GM18907 (cell line): Measurements from ENCODE around the gene MRPL43.

Experiments used
- ATAC-seq: cut with Tn5 transposase; IDR thresholded peaks from one replicate; pipeline ENCODE4 v1.9.1; 2021; ENCODE audit warnings: mild to moderate bottlenecking, moderate library complexity; ENCODE audit not compliant: unreplicated experiment

Gene MRPL43

DNA sequence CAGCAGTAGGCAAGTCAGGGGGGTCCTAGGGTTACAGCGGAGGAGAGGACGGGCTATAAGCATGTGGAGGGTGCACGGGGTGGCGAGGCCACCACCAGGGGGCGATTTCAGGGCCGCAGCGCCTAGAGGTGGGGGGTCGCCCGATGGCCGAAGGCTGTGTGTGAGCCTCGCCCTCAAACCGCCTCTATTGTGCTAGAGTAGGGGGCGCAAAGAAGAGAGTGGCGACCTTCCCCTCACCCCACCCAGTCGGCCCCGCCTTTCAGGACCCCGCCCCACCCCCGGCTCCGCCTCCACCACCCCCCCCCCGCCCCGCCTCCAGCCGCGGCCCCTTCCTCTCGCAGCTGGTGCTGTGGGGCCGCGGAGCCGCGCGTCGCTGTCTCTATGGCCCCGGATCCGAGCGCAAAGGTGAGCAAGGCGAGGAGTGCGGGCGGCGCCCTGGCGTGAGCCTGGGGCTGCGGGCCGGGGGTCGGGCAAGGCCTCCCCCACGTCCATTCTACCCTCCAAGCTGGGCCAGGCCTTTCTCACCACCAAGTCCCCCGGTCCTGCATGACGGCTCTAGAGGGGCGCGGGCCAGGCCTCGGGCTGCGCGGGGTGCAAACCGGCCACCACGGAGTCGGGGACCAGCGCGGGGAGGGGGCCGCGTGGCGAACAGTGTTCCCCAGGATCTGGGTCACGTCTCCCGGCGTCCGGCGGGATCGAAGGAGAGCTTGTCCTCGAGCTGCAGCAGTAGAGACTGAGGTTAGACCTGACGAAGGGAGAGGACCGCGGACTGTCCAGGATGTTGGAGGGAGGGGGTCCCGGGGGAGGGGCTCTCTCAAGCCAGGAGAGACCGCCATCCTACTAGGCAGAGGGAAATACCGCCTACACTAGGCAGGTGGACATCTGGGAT is 17.9 kb downstream of the MRPL43 start, which contains the start of gene SEMA4G:
Gene SEMA4G (plus strand): TSS at position 318 of the 889 bp plus-strand sequence. CDS start 3,409 bp downstream, outside the sequence.
- ATAC-seq, result no peak

DNA sequence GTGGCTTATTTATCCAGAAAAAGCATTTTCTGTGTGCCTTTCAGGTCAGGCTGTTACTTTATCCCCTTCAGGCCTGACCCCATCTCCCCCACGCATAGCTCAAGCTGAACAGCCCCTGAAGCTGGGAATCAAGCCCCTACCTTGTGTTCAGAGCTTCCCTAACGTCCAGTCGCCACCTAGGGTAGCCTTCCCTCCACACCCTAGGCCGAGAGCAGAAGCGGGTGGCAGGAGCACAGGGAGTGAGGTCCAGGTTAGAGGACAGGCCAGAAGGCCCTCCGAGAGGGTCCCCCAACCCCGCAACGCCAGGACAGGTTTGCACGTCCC is 18.5 kb downstream of the MRPL43 start:
- no peak for ATAC-seq

GRCh38 chr10:100968062-100968736 is 19.1 kb downstream of the MRPL43 start:
- ATAC-seq, result no peak

- no peak for ATAC-seq
Observed at GRCh38 chr10:100967332-100967731, 20.0 kb downstream of the MRPL43 start.

DNA sequence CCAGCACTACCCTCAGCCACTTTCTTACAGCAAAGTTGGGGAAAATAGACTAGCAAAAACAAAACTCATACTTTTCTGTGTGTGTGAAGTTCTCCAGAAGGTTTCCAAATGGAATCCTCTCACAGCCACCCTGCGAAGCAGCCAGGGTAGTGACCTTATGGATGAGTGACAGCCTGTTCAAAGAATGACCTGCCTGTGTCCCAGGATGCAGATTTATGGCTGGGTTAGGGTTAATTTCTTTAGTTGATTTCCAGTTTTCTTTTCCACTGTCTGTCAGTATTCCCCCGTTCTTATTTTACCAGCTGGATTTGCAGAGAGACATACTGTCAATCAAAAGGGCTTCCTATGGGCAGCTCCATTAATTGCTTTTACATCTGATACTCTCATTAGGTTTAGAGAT is 20.4 kb downstream of the MRPL43 start:
- no peak for ATAC-seq

DNA sequence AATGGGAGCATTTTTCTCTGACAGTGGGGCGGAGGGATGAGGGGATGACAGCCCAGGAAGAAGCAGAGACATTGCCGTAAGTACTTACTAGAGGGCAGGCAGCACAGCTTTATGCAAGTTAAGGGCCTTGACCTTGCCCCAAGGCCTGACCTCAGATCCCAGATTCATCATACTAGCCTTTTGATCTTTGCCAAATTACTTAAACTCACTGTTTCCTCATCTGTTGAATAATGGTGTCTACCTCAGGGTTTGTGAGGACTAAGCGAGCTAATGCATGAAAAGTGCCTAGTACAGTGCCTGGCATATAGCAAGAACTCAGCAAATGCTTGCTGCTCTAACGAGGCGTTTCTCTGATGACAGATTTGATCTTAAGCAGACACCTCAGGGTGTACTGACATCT is 21.5 kb downstream of the MRPL43 start:
- no peak for ATAC-seq

DNA sequence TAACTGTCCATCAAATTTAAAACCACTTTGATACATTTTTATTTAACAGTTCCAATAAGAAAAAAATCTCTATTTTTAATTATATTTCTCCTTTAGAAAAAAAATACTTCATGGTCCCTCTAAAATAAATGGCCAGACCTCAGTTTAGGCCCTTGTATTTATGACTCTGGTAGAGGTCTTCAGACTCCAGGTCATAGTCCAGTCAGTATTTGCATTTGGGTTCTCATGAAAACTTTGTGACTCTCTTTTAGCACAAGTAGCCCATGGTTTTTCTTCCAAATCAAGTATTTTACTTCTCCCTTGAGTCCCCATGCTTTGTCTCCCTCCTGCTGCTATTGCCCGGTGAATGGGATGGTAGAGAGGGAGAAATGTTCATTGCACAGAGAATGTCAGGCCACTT is 23.5 kb downstream of the MRPL43 start:
- ATAC-seq, result no peak

DNA sequence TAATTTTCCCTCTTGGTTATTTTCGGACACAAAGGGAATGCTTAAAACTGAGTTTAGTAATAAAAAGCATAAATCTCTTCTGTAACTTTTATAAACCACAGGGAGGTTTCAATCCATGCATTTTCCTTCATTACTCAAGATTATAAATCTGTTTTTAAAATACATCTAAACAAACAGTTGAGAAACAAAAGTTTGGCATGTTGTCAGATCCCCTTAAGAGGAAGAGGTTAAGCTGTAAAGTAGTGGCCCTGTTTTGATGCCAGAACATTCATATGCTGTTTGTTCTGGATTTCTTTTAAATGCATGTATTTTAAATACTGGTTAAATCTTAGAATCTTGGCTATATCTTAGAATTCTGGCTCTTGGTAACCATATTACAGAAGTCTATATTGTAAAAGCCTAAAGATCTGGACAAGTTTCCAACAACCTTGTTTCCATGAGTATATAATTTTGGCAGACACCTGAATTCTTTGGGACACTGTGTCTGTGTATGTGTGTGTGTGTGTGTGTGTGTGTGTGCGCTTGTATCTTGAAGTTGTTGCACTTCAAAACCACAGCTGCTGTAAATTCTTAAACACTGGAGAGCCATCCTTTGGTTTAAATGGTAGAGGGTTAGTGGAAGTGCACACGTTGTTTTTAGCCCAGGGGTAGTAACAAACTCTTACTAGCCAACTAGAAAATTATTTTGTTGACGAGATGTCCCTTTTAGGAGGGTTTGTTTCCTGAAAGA is 24.8 kb downstream of the MRPL43 start:
- no peak for ATAC-seq

DNA sequence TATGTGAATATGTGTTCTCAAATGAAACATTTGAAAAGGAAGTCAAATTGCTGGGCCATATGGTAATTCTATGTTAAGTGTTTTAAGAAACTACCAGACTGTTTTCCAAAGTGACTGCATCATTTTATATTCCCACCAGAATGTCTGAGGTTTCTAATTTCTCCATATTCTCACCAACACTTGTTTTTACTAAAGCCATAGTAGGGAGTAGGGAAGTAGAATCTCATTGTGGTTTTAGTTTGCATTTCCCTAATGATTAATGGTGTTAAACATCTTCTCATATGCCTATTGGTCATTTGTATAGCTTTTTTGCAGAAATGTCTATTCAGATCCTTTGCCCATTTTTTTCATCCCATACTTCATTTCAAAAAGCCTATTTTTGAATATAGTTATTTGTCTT is 27.0 kb downstream of the MRPL43 start:
- ATAC-seq, result no peak

- no peak for ATAC-seq
Observed at GRCh38 chr10:100948916-100949315, 38.4 kb downstream of the MRPL43 start.

- no peak for ATAC-seq
Observed at GRCh38 chr10:100945754-100946153, 41.5 kb downstream of the MRPL43 start.

GRCh38 chr10:100943508-100943907 is 43.8 kb downstream of the MRPL43 start:
- no peak for ATAC-seq

DNA sequence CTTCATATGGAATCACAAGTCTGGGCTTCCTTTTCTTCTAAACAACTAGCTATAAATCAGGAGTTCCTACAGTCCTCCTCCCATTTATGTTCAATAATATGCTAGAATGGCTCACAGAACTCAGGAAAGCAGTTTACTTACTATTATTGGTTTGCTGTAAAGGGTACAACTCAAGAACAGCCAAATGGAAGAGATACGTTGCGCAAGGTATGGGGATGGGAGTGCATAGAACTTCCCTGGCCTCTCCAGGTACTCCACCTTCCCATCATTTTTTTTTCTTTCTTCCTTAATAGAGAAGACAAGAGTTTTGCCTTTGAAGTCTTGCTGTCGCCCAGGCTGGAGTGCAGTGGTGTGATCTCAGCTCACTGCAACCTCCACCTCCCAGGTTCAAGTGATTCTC is 45.1 kb downstream of the MRPL43 start:
- ATAC-seq, result no peak

- no peak for ATAC-seq
Observed at GRCh38 chr10:100939763-100940344, 47.4 kb downstream of the MRPL43 start.
